HT1080 (cell line): ENCODE data around the gene MYO5C. TPM values are rescaled to one million over a fixed set of nuclear protein-coding genes. Genes with fewer than 3 reads are reported as not detected.
A peak's percentile ranks its signal among the peaks of the same experiment; 100 is the strongest.

Source experiments
- DNase-seq: peaks from one replicate; pipeline ENCODE4 v3.0.0-alpha.2; 2015; ENCODE audit warnings: low read depth
- polyA plus RNA-seq, 2 experiments: library from polyadenylated mRNA; depleted of rRNA; stranded (reverse); fragments of >200 nt; gene quantifications; 2 replicates each; pipeline ENCODE4 v1.2.3, GENCODE V29; 2015
- total RNA-seq: library from RNA; depleted of rRNA; stranded (reverse); fragments of >200 nt; shearing (Covaris generic); gene quantifications from 2 replicates; pipeline ENCODE4 v1.2.3, GENCODE V29; 2014; rRNA removed

Gene MYO5C, protein sequence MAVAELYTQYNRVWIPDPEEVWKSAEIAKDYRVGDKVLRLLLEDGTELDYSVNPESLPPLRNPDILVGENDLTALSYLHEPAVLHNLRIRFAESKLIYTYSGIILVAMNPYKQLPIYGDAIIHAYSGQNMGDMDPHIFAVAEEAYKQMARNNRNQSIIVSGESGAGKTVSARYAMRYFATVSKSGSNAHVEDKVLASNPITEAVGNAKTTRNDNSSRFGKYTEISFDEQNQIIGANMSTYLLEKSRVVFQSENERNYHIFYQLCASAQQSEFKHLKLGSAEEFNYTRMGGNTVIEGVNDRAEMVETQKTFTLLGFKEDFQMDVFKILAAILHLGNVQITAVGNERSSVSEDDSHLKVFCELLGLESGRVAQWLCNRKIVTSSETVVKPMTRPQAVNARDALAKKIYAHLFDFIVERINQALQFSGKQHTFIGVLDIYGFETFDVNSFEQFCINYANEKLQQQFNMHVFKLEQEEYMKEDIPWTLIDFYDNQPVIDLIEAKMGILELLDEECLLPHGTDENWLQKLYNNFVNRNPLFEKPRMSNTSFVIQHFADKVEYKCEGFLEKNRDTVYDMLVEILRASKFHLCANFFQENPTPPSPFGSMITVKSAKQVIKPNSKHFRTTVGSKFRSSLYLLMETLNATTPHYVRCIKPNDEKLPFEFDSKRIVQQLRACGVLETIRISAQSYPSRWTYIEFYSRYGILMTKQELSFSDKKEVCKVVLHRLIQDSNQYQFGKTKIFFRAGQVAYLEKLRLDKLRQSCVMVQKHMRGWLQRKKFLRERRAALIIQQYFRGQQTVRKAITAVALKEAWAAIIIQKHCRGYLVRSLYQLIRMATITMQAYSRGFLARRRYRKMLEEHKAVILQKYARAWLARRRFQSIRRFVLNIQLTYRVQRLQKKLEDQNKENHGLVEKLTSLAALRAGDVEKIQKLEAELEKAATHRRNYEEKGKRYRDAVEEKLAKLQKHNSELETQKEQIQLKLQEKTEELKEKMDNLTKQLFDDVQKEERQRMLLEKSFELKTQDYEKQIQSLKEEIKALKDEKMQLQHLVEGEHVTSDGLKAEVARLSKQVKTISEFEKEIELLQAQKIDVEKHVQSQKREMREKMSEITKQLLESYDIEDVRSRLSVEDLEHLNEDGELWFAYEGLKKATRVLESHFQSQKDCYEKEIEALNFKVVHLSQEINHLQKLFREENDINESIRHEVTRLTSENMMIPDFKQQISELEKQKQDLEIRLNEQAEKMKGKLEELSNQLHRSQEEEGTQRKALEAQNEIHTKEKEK (N-terminal part only)
- total RNA-seq, result 0.07 TPM in 1 of 2 replicates, not detected in the other
- polyA plus RNA-seq (2015; cell fraction: cytosol; rRNA removed), result 1.0 and 1.1 TPM in 2 replicates
- 0.93 and 1.1 TPM in 2 replicates for polyA plus RNA-seq (2015; cell fraction: nucleus; rRNA removed)

- no peak for DNase-seq
Observed at GRCh38 chr15:52295421-52296001, at the start of gene MYO5C. TSS of gene MYO5C (minus strand) at chr15:52295804. CDS start at chr15:52295636, 168 bp downstream.

DNA sequence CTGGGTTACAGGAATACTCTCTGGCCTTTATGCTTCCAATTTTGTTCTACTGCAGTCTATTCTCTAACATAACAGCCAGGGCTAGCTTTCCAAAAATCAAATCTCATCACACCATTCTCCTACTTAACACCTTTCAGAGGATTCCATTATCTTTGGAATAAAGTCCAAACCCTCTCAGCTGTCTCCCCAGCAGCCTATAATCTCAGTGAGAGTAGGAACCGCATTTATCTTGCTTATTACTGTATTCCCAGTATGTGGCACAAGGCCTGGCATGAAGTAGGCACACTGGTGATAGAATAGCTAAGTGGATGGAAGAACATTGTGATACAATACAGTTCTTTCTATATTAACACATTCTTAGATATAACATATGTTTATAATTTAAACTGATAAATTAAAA, 49.0 kb upstream of the MYO5C start:
- DNase-seq, result no peak

GRCh38 chr15:52343831-52344230, 48.2 kb upstream of the MYO5C start:
- no peak for DNase-seq

- DNase-seq, result no peak
Observed at GRCh38 chr15:52340093-52340492, 44.5 kb upstream of the MYO5C start.

- DNase-seq, result no peak
Observed at GRCh38 chr15:52338891-52339290, 43.3 kb upstream of the MYO5C start.

DNA sequence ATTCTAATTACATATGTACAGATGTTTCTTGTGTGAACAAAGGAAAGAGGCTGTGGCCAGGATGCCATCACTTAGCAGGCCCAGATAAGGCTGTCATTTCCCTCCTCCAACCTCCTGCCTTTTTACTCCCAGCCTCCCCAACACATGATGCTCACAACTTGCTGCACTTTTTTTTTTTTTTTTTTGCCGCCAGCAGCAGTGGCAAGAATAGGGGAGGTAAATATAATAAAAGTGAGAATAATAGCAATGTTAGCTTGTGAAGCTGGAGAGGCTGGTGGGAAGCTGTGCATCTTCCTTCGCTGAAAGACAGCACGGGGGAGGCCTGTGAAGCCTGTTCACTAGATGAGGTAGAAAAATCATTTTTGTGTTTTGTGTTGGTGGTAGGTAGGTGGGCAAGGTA, 42.5 kb upstream of the MYO5C start:
- no peak for DNase-seq

DNA sequence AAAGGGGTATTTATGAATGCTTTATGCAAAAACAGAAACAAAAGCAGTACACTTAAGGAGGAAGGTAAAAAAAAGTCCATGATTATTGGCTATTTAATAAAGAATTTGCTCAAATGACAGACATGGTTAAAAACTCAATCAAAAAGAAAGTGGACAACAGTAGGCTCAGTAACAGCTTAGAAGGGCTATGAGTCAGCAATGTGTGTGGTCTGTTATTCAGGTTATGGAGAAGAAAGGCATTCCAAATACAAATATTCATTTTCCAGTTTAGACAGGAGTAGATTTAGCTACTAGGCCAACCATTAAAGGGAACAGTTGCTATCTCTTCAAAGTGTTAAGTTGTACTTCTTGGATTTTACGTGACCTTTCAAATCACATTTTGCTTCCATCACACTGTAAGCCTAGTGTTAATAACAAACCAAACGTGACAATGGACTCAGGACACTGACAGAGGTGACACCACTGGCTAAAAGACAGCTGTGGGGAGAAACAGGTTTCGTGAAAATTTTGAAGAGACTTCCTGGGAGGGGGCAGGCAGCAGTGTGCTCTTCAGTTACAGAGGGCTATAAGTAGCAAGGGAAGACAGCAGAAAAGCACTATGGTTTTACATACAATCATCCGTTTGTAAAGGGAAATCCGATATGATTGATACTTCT, 41.7 kb upstream of the MYO5C start:
- peak; percentile 80 for DNase-seq

DNA sequence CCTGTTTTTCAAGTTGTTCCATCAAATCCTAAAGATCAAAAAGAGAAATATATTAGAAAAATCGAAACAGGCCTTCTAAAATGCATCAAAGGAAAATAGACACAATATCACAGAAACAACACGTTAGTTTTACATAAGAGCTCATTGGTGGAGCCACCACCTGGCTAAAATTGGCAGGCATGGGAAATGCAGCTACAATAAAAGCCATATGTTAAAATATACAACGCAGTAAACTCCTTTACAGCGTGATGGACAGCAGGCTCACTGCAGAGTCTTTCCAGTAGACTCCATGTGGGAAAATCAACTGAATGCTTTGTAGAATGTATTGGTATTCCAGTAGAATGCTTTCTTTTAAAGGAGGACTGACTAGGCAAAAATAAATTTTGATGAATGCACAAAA, 40.9 kb upstream of the MYO5C start:
- DNase-seq, result no peak

GRCh38 chr15:52334491-52335160, 39.0 kb upstream of the MYO5C start:
- no peak for DNase-seq

DNA sequence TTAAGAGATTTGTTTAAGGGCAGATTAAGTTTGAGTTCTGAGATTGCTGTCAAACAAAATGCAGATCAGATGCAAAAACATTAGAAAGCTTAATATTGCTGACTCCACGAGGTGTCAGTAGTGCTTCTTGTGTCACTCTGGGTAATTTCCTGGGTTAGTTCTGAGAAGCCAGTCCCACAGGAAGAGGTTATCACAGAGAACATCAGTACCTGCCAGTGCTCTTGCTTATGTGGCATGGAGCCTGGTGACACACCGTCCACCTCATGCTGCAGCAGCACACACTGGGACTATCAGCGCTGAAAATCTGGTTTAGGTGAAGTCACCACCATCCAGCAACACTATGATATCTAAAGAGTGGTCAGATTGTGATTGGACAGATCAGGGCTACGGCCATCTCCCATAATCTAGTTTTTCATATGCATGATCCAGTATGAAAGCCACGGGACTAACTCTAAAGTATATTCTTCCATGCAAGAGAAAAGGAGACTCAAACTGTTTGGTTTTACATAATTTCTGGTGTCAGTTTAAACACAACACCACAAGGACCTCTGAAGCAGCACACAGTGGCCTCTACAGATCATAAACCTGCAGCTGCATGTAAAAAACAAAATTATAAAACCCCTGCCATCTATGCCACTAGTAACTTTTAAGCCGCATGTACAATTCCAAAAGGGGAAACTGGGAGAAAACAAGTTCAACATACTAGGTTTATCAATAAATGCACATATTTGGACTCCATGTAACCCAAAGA, 36.1 kb upstream of the MYO5C start:
- DNase-seq, result peak; percentile 78

DNA sequence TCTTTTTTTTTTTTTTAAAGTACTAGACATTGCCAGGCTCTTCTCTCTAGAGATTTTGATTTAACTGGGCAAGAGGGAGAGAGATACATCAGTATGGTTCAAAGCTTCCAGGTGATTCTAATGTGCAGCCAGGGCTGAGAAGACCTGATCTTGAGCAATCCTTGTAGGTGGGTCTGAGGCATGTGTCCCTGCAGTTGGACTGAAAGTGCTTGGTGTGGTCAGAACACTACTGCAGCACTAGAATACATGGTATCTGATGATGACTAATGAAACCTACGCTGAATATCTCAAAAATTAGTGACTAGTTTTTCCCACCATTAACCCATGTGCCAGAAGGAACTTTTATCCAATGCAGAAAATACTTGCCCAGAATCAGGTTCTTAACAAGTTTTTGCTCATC, 34.4 kb upstream of the MYO5C start:
- DNase-seq, result no peak

DNA sequence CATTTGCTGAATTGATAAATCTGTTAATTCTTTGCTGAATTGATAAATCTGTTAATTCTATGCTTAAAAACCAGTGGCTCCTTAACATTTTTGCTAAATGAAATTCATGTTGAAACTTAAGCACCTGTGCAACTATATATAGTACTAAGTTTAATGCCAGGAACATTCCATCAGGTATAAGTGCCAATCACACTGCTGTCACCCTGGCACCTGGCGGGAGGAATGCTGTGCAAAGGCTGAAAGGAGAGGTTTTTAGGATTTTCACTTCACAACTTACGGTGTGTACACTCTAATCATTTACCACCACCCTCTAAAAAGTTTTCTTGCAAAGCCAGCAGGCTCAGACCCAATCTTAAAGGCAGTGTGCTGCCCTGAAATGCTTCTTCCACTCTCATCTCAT, 33.5 kb upstream of the MYO5C start:
- DNase-seq, result no peak

GRCh38 chr15:52328680-52329079, 33.1 kb upstream of the MYO5C start:
- DNase-seq, result no peak

GRCh38 chr15:52326756-52327155, 31.2 kb upstream of the MYO5C start:
- DNase-seq, result no peak

DNA sequence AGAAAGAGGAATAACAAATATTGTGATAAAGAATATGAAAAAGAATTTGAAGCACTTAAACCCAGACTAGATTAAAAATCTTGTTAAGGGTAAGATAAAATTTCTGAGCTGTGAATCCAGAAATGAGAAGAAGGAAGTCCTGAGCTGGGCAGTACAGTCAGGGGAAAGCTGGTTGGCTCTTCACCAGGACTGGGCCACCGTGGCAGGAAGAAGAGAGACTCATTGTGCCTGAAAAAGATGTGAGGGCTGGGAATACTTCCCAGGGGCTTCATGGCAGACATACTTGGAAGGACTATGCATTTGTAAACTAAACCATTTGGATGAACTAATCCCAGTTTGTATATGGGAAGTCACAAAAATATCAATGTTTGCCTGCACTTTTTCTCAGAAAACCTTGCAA, 28.5 kb upstream of the MYO5C start:
- DNase-seq, result no peak

GRCh38 chr15:52318729-52319500, 23.3 kb upstream of the MYO5C start:
- no peak for DNase-seq

DNA sequence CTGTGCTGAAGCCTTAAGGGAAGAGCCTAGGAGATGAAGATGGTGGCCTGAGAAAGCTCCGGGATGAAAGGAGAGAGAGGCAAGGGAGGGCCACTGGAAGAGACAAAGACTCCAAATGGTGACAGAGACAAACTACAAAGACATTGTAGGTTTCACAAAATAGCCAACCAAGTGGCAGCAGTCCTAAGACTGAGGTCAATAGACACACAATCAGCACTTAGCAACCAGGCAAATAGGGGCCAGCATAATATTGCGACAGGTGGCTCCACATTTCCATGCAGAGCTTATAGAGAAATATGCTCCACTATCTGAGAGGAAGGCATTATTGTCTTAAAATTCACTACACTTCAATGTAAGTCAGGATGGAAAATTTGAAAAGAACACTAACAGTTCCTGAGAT, 22.1 kb upstream of the MYO5C start:
- no peak for DNase-seq

DNA sequence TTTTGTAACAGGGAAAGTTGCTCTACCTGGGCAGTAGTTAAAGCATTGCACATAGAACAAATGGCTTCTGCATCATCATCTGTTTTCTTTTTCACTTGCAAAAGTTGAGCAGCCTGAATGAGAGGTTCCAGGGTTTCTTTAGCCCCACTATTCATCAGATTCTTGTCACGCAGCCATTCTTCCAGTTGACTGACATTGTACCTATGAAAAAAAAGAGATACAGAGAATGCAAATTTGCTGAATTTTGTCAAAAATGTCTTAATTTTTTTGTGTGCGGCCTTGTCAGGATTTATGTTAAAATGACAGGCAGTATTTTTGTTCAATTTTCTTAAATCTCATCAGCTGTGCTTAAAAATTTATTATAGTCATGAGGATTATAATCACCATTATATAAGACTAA, 21.4 kb upstream of the MYO5C start:
- no peak for DNase-seq
